Thyroid gland (tissue), 4 donors: ENCODE results near the gene STH. TPM values are rescaled to one million over a fixed set of nuclear protein-coding genes. Genes with fewer than 3 reads are reported as not detected.

Source experiments
- DNase-seq, 2 donors: peaks; one replicate each; pipeline ENCODE4 v3.0.0-alpha.2; 2019
- H3K27ac ChIP-seq, 3 donors: fragments of 200-600 bp; sonication (generic); 1 replicate in 2 of 3; 2 replicates in 1 of 3; pipeline ENCODE4 v1.5.1; 2016 to 2019; ENCODE audit warnings: mild to moderate bottlenecking in 1 of 3, moderate library complexity in 1 of 3
- H3K27me3 ChIP-seq: fragments of 200-600 bp; sonication (generic); one replicate; pipeline ENCODE4 v1.5.1; 2019
- H3K36me3 ChIP-seq, 2 donors: fragments of 200-600 bp; sonication (generic); one replicate each; pipeline ENCODE4 v1.5.1; 2016 to 2019
- H3K4me1 ChIP-seq, 2 donors: fragments of 200-600 bp; sonication (generic); one replicate each; pipeline ENCODE4 v1.5.1; 2017 to 2019
- H3K4me3 ChIP-seq, 3 donors: fragments of 200-600 bp; sonication (generic); replicated peaks in 1 of 3; 1 replicate in 2 of 3; 2 replicates in 1 of 3; pipeline ENCODE4 v1.5.1; 2016; ENCODE audit warnings: mild to moderate bottlenecking in 1 of 3
- H3K9me3 ChIP-seq: fragments of 200-600 bp; sonication (generic); one replicate; pipeline ENCODE4 v1.5.1; 2017
- CTCF ChIP-seq, 6 experiments: fragments of 200-600 bp in 3 of 6; fragments of 450-650 bp in 3 of 6; sonication (generic) in 3 of 6; IDR thresholded peaks; one replicate each; pipeline ENCODE4 v1.5.1; 2016 to 2019; ENCODE audit warnings: antibody characterized with exemption in 6 of 6, mild to moderate bottlenecking in 2 of 6, inconsistent platforms in 1 of 6, moderate library complexity in 1 of 6
- POLR2A ChIP-seq, 2 donors: fragments of 450-650 bp; IDR thresholded peaks; one replicate each; pipeline ENCODE4 v1.6.1; 2017; ENCODE audit warnings: antibody characterized with exemption in 2 of 2, mild to moderate bottlenecking in 2 of 2, moderate library complexity in 1 of 2
- WGBS, 2 donors: methylation state at CpG; one replicate each; pipeline ENCODE4 v1.1.5; 2017; 5-methylcytosine and 5-hydroxymethylcytosine counted together
- intact Hi-C: fragments of 100-400 bp; cut with DNase I; formaldehyde crosslinking; loops from one replicate; pipeline ENCODE4 v1.15.1; 2023
- total RNA-seq, 4 donors: library from RNA; depleted of rRNA; stranded (reverse); fragments of >200 nt; gene quantifications; one replicate each; pipeline ENCODE4 v1.2.3, GENCODE V29; 2016

STH gene
- total RNA-seq, 4 donors from 2014 or later, result not detected

- WGBS, 2 donors, result 64 to 72% methylated on average over 6 to 8 of the region's 8 CpGs
- Histone ChIP-seq H3K4me1 (peaks cover 0 to 14% of the 10 kb centered on the region in 2 donors), H3K4me3 (no peak overlapping the region), H3K27me3 (no peaks in the 10 kb centered on the region), H3K9me3 (no peaks in the 10 kb centered on the region), H3K27ac (peak overlapping the region in 1 of 3 donors; percentile 33), H3K36me3 (peaks cover under 1 to 2% of the 10 kb centered on the region in 2 donors)
- intact Hi-C loops, result no loop called here
- no peak for TF ChIP-seq CTCF (IDR thresholded peaks at IDR 0.05)
- no peak for TF ChIP-seq POLR2A (IDR thresholded peaks at IDR 0.05)
- no peak for DNase-seq
Observed at GRCh38 chr17:46025510-46026165, 26.6 kb downstream of the STH start.

- no peak for DNase-seq
- no peaks in the 10 kb centered on the region for H3K27me3 ChIP-seq
- peaks cover 7 to 10% of the 10 kb centered on the region in 2 donors for H3K36me3 ChIP-seq
- TF ChIP-seq POLR2A (IDR thresholded peaks at IDR 0.05), result no peak
- WGBS, 2 donors, result 79 to 80% methylated on average over 11 to 16 of the region's 17 CpGs
- no peak overlapping the region for H3K4me3 ChIP-seq
- peaks cover 0 to 14% of the 10 kb centered on the region in 2 donors for H3K4me1 ChIP-seq
- H3K27ac ChIP-seq, result no peak overlapping the region
- no peaks in the 10 kb centered on the region for H3K9me3 ChIP-seq
- intact Hi-C loops, result no loop called here
Observed at GRCh38 chr17:46026166-46027047, 27.4 kb downstream of the STH start.

DNA sequence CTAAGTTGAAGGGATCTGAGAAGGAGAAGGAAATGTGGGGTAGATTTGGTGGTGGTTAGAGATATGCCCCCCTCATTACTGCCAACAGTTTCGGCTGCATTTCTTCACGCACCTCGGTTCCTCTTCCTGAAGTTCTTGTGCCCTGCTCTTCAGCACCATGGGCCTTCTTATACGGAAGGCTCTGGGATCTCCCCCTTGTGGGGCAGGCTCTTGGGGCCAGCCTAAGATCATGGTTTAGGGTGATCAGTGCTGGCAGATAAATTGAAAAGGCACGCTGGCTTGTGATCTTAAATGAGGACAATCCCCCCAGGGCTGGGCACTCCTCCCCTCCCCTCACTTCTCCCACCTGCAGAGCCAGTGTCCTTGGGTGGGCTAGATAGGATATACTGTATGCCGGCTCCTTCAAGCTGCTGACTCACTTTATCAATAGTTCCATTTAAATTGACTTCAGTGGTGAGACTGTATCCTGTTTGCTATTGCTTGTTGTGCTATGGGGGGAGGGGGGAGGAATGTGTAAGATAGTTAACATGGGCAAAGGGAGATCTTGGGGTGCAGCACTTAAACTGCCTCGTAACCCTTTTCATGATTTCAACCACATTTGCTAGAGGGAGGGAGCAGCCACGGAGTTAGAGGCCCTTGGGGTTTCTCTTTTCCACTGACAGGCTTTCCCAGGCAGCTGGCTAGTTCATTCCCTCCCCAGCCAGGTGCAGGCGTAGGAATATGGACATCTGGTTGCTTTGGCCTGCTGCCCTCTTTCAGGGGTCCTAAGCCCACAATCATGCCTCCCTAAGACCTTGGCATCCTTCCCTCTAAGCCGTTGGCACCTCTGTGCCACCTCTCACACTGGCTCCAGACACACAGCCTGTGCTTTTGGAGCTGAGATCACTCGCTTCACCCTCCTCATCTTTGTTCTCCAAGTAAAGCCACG lies 28.3 kb downstream of the STH start:
- DNase-seq, result no peak
- no peaks in the 10 kb centered on the region for H3K27me3 ChIP-seq
- H3K4me1 ChIP-seq, result peaks cover 0 to 14% of the 10 kb centered on the region in 2 donors
- intact Hi-C loops, result no loop called here
- no peaks in the 10 kb centered on the region for H3K9me3 ChIP-seq
- H3K27ac ChIP-seq, result no peak overlapping the region
- 79 to 84% methylated on average over 12 of the region's 12 CpGs for WGBS, 2 donors
- TF ChIP-seq POLR2A (IDR thresholded peaks at IDR 0.05) (no peak), CTCF (IDR thresholded peaks at IDR 0.05) (no peak)
- H3K4me3 ChIP-seq, result no peak overlapping the region
- H3K36me3 ChIP-seq, result peaks cover 16 to 19% of the 10 kb centered on the region in 2 donors

DNA sequence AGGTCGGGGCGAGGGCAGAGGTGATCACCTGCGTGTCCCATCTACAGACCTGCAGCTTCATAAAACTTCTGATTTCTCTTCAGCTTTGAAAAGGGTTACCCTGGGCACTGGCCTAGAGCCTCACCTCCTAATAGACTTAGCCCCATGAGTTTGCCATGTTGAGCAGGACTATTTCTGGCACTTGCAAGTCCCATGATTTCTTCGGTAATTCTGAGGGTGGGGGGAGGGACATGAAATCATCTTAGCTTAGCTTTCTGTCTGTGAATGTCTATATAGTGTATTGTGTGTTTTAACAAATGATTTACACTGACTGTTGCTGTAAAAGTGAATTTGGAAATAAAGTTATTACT lies 28.9 kb downstream of the STH start:
- Histone ChIP-seq H3K9me3 (no peaks in the 10 kb centered on the region), H3K27me3 (no peaks in the 10 kb centered on the region), H3K4me1 (peaks cover 0 to 14% of the 10 kb centered on the region in 2 donors), H3K36me3 (peaks cover 22 to 24% of the 10 kb centered on the region in 2 donors), H3K27ac (no peak overlapping the region), H3K4me3 (no peak overlapping the region)
- intact Hi-C loops, result no loop called here
- TF ChIP-seq POLR2A (IDR thresholded peaks at IDR 0.05), result no peak
- TF ChIP-seq CTCF (IDR thresholded peaks at IDR 0.05), result no peak
- DNase-seq, result no peak
- 92 to 93% methylated on average over 4 of the region's 4 CpGs for WGBS, 2 donors

- no peaks in the 10 kb centered on the region for H3K9me3 ChIP-seq
- no peak for DNase-seq
- no peak for TF ChIP-seq POLR2A (IDR thresholded peaks at IDR 0.05)
- no peak for TF ChIP-seq CTCF (IDR thresholded peaks at IDR 0.05)
- intact Hi-C loops, result no loop called here
- peaks cover 0 to 14% of the 10 kb centered on the region in 2 donors for H3K4me1 ChIP-seq
- no peak overlapping the region for H3K4me3 ChIP-seq
- H3K27me3 ChIP-seq, result no peaks in the 10 kb centered on the region
- peaks cover 26 to 28% of the 10 kb centered on the region in 2 donors for H3K36me3 ChIP-seq
- no peak overlapping the region for H3K27ac ChIP-seq
- WGBS, 2 donors, result 88 to 97% methylated on average over 3 of the region's 3 CpGs
Observed at GRCh38 chr17:46028374-46028773, 29.3 kb downstream of the STH start.
